ENCODE results near the gene ZNF354C.

DNA sequence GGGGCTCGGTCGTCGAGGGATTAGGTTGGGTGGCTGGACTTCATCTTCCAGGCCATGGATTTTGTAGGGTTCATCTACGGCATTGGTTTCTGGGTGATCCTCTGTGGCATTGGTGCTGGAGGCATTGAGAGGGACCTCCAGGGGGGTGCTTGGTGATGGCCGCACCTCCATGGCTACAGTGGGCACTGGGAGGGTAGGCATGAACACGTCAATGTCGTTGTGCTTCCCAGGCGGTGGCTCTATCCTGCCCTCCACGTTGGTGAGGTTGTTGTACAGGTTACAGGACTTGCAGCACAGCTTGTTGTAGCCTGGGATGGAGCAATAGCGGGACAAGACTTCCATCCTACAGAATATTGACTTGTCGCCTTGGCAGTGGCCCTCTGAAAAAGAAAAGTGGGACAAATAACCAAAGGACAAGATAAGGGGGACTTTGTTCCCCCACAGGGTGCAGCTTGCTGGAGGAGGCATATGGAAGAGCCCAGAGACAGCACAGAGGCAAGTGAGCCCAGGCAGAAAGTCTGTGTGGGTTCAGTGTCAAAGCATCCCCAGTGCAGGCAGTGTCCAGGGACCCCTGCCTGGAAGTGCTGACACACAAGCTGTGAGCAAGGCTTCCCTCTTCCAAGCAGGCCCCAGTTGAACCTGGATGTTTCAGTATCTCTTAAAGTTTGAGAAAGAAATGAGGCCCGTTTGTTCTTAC is 53.9 kb downstream of the ZNF354C start:
- TF ChIP-seq POLR2A (IDR thresholded peaks at IDR 0.05): no peak
- TF ChIP-seq, protein P1, sequence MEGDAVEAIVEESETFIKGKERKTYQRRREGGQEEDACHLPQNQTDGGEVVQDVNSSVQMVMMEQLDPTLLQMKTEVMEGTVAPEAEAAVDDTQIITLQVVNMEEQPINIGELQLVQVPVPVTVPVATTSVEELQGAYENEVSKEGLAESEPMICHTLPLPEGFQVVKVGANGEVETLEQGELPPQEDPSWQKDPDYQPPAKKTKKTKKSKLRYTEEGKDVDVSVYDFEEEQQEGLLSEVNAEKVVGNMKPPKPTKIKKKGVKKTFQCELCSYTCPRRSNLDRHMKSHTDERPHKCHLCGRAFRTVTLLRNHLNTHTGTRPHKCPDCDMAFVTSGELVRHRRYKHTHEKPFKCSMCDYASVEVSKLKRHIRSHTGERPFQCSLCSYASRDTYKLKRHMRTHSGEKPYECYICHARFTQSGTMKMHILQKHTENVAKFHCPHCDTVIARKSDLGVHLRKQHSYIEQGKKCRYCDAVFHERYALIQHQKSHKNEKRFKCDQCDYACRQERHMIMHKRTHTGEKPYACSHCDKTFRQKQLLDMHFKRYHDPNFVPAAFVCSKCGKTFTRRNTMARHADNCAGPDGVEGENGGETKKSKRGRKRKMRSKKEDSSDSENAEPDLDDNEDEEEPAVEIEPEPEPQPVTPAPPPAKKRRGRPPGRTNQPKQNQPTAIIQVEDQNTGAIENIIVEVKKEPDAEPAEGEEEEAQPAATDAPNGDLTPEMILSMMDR (IDR thresholded peaks at IDR 0.05): no peak
